Bone marrow (tissue), 2 donors: ENCODE results near the gene NXN.
A peak's percentile ranks its signal among the peaks of the same experiment; 100 is the strongest.
"Not testable (repeated sequence)": the region's sequence is repeated elsewhere in the genome, so short reads cannot be mapped to it uniquely, and the experiment has no call there.

Source experiments
- DNase-seq, 2 donors: peaks; one replicate each; lab custom pipeline; 2025; lab: John Stamatoyannopoulos, UW

NXN gene

DNA sequence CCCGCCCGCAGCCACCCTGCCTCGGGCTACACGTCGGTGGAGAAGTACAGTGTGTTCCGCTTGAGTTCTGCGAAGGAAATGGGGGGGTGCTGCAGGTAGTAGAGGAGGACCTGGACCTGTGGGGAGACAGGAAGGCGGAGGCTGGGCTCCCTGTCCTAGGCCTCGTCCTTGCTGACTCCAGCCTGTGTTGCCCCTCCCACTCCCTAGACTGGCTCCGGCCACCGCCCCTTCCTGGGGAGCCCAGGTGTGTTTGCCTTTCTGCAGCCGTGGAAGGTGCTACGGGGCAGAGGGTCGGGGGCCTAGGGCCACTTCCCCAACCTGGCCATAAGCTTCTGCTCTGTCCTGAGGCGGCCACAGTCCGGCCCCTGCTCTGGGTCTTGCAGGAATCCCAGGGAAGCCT, 26.5 kb upstream of the NXN start:
- no peak for DNase-seq

DNA sequence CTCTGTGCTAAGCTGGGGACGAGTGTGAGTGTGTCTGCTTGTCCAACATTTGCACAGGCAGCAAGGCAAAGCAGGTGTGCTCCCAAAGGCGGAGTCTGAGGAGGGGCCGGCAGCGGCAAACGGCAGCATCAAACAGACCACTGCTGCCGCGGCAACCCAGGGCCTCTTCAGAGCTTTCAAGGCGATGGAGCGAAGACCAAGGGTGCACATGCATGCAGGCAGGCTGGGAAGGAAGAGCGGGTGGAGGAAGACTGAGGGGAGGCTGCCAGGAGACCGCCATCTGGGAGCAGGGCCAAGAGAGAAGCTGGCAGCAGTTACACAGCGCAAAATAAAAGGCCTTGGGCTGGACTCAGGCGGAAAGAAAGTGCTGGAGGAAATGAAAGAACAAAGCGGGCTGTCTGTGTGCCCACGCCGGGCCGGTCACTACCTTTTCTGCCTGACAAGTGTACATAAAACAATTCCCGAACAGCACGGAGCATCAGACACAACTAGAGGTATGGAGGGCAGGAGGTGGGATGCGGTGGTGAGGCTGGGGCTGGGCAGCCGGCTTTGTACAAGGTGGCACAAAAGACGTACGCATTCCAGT, 25.9 kb upstream of the NXN start:
- peak in 1 of 2 donors; percentile 49 for DNase-seq

DNA sequence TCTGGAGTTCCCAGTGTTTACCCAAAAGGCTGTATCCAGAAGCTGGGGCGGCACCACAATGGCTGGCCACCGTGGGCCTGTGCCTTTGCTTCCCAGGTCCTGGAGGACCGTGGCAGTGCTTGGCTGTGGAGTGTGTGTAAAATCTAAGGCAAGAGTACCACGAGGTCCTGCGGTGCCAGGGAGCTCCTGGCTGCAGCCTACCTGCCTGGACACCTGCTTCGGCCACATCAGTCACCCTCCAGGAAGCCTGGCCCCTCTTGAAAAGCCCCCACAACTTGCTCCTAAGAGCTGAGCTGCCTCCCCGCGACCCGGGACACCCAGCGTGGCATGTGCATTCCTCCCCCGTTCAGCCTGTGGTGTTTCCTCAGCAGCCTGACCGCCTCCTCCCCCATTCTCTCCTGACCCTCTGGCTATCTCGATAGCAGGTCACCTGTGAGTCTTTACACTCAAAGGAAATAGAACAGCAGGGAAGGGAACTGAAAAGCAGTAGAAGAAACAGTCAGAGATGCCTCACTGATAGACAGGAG, 25.3 kb upstream of the NXN start:
- no peak for DNase-seq

DNA sequence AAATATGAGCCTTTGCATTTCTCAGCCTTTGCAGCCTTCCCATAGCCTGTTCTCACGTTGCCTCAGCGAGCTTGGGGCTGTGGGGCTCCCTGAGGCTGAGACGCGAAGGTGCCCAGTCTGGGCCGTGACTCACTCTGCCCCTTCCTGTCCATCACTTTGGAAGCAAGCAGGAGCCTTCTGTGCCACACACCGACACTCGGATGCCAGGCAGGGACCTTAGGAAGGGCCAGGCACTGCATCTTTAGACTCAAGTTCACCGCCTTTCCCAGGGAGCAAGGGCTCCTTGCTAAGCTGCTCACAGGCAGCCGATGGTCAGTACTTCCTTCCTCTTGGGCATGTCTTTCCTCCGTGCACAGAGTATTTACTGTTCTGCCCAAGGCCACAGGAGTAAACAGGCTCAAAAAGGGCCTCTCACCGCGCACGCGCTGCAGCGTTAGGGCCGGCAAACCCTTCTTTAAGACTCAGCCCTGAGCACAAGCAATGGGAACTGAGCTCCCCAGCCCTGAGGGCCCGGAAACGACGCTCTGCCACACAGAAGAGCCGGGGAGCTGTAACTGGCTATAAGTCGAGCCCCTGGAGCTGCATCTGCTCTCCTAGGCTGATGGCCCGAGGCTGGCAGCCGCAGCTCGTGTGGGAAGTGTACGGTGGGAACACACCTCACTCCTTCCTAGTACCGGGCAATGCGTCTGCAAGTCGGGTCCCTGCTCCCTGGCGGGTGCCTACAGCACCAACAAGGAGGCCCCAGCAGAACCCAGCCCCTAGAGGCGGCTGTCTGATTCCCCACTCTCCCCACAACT, 24.6 kb upstream of the NXN start:
- DNase-seq = no peak

DNA sequence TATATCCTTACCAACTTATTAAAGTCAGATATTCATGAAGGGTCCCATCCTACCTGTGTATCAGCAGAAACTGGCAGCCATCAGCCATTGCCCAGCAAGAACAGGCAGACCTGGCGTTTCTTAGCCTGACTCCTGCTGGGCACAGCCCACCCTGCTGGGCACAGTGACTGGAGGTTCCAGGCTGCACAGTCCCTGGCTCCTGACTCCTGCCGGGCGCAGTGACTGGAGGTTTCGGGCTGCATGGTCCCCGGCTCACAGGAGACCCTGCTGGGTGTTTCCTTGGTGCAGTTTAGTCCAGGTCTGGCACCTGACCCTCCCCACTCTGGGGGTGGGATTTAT, 24.0 kb upstream of the NXN start:
- DNase-seq = no peak

DNA sequence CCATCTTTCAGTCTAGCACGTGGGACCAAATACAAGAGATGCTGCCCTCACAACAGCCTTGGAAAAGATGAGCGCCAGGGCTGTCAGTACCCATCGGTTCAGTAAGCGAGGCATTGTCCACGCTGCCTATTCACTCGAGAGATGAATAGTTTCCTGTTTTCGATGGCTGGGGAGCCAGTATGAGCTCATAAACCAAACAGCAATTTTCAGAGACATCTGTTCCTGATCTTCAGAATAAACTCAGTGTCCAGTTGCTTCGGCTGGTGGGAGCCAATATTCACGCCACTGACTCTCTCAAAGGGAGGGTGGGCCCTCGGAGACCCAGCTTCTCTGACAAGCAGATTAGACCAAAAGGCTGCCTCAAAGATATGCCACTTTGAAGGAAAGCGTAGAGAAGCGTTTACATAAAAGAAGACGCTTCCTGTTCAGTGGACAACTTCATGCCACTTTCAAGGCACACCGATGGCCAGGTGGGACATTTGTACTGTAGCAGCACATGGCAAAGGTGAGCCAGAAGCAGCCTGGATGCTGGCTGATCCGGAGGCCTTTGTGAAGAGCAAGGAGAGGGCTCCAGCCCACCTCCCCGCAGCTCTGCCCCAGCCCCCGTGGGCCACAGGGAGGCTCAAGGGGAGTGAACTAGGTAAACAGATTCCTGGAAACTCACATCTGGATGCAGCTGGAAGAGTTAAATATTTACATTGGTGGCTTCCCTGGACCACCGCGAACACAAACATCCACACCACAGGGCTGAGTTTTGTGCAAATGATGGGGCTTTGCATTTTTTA, 23.4 kb upstream of the NXN start:
- DNase-seq = no peak

DNA sequence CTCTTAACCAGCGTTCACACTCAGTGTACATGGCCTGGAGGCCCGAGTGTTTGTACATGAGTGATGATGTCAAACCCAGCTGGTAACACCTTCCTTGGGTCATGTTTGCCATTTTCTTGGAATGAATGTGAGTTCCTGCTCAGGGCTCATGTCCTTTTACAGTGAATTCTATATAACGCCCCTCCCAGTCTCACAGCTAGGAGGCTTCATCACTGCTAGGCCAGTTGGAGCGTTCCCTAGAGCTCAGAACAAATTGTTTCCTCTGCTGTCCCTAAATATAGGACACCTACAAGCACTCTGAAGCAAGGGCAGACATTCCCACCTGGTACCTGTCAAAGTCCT, 22.8 kb upstream of the NXN start:
- no peak for DNase-seq

DNA sequence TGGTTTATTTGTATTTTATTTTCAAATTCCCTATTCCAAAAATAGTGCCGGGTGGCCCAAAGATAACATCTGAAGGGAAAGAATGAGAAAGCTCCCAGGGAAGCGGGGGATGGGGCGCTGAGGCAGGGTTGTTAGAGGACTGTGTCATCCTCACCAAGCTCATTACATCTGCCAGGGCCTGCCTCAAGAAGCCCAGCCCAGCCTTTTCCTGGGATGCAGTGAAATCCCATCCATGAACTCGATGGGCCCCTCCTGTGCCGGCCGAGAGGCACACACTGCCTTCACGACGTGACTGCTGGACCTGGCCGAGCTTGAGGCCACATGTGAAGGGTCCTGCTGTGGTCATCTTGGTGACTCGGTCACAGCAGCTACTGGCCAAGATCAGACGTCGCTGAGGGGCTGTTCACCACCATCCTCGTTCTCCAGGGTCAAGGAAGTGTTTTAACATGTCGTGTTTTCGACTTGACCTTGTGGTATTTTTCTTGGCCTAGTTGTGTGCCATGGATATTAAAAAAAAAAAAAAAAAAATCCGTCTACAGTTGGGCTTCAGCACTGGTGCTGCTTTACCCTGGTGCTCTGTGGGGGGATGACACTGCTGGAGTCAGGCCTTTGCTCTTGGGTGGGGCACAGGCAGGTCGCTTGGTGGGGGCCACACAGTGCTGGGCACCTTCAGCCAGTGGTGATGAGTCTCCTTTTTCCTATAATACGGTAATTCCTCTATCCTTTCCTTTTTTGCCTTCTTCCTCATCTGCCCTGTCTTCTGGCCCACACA, 22.2 kb upstream of the NXN start:
- no peak for DNase-seq

DNA sequence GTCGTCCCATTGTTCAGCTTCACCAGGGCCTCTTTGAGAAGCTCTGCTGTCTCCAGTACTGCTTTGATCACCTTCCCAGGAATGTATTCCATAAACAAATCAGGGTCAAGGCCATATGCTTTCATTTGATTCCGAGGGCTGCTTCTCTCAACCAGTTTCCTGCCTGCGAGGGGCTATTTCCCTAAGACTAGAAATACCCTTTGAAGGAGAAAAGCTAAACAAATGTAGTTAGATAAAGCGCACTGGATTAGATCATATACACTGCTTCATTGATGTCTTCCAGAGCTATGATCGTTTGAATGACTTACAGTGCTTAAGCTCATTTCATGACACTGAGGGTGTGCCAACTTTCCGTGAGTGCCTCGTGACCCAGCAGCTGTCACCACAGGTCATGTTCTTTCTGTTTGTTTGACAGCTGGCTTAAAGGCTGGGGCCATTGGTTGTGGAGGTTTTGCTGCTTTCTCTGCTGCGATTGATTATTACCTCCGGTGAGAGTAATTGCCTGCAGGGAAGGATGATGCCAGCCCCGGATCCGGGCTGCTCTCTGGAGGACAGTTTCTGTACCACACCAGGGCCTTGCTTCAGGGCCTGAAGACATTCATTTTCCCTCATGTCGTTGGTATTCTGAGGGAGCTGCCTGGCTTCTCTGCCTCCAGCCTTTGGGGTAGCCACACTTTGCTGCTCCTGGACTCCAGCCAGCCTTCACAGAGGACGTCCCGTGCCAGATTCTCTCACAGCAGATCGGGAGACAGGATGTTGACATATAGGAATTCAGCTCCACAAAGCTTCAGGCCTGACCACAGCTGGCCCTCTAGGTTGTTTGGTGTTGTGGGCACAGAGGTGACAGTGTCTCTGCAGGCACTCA, 21.3 kb upstream of the NXN start:
- DNase-seq = no peak

DNA sequence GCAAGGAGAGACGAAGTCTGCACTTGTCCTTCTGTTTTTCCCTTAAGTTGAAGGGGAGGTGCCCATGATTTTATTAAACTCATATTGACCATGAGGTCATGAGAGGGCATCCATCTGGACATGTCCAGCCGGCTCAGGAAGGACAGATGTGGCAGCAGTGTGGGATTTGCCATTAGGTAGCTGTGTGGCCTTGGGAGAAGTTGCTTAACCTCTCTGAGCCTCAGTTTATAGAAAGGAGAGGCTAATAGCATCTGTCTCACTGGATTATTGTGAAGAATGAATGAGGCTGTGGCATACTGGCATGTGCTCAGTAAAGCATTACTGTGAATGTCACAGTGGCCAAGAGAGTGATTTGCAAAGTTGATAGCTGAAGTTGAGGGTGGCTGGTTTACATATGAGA, 18.5 kb upstream of the NXN start:
- DNase-seq = no peak

DNA sequence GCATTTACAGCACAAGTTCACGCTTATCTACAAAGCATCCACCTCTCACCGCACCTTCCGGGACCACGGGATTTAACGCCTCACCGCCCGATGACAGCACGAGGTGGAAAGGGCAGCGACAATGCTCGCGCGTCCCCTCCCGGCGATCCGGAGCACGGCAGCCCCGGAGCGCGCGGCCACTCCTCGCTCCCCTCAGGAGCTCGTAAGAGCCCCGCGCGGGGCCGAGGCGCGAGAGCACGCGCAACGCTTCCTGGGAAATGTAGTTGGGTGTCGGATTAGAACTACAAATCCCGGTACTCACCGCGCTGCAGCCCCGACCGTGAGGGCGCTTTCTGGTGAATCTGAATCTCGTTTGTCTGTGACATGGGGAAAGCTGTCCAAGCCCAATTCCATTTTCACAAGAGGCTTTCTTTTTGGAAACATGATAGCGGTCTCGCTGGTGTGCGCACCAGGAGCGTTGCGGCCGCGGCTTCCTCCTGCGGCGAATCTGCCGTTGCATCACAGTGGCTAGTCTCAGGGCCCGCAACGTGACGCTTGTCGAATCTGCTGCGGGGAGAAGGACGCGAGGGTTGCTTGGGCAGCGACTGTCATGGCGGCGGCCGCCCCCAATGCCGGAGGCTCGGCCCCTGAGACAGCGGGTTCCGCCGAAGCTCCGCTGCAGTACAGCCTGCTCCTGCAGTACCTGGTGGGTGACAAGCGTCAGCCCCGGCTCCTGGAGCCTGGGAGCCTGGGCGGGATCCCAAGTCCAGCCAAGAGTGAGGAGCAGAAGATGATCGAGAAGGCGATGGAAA, 17.2 kb upstream of the NXN start, which contains the start of gene TIMM22:
Gene TIMM22 (plus strand): TSS at position 576 of the 791 bp plus-strand sequence. CDS start 14 bp downstream, at position 590.
- peak; percentile 87 to 92 for DNase-seq

DNA sequence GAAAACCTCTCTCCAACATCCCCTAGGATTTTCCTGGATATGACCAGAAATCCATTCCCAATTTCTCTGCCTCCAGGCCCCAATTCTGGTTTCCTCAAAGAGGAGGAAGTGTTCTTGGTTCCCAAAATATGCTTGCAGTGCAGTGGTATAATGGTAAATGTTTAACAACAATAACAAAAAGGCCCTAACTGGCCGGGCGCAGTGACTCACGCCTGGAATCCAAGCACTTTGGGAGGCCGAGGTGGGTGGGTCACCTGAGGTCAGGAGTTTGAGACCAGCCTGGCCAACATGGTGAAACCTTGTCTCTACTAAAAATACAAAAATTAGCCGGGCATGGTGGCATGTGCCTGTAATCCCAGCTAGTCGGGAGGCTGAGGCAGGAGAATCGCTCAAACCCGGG, 15.7 kb upstream of the NXN start:
- DNase-seq = not testable (repeated sequence)

DNA sequence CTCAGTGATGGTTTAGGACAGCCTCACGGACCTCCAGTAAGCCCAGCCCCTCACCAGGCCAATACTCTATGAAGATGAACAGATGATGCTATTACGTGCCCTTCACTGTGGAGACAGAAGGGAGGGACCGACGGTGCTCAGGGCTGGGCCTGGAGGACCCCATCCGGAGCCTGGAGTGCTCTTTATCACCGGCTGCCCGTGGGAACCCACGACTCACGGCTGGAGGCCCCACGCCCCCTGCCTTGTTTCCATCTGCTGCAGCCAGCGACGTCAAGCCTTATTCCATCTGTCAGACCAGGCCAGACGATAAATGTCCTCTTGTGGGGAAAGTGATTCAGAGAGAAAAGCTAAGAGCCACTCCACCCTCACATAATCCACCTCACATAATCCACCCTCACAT, 13.4 kb upstream of the NXN start:
- DNase-seq = no peak

DNA sequence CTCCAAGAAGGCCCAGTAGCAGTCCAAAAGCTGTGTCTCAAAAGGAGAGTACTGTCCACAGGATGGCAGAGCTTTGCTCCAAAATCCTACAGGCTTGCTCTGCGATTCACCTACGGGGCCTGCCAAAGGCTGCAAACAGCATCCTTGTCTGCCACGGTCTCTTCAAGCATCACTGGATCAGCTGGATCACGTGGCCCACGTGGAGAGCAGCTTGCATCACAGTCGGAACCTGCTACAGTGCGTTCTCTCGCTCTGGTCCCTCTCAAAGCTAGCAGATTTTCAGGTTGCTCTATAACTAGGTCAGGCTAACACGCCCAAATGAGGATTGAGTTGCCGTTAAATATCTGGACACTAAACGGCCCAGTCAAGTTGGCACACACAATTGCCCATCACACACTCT, 9.0 kb upstream of the NXN start:
- DNase-seq = no peak

DNA sequence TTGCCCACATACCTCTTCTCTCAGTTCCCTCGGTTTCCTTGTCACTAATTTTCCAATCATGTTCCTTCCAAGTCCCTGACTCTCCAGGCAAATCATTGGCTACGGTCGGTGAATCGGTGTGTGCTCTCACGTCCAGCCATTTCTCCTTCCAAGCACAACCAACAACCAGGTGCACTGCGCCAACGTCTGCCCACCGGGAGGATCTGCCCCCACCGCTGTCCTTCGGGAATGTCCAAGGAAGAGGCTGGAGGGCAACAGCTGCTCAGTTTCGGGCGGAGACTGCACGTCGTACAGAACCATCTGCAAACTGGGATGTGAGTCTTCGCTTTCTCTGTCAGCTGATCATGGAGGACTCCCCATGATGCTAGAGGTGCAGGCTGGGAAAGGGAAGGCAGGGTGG, 8.4 kb upstream of the NXN start:
- no peak for DNase-seq

DNA sequence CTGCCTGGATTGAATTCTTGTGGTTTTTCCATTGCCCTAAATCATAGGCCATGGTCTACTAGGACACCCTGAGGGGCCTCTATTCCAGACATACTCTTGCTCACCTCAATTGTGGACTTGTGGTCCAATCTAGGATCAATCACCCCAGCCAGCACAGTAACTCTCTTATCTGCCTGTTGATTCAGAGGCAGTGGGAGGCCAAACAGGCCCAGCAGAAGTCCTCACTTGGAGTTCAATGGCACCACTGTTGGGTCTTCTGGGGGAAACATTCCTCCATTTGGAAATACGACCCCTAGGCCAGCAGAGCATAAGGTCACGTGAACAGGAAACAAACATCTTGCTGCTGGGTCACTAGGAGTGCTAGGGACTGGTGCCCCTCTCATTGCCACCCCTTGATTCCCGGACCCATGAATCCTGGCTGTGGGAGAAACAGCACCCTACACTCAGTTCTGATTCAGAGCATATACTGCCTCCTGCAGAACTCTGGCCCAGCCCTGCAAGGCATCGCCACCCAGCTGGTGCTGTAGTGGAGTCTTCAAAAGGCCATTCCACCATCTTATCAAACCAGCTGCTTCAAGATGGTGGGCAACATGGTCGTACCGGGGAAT, 6.8 kb upstream of the NXN start:
- DNase-seq = no peak

DNA sequence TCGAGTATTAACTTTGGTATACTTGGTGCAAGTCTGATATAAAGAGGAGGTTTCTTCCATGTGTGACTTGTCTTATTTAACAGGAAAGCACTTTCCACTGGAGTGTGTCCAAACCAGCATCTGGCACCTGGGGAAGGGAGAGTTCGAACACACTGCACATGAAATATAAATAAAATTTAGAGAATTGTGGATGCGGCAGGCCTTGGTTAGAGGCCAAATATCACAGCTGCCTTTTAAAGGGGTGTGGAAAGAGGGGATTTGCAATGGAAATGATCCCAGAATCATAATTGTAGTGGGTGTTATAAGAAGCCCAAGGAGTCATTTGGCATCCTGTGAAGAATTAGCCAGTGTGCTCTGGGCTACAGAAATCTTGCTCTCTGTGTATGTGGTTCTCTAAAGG, 4.3 kb upstream of the NXN start:
- DNase-seq = no peak

DNA sequence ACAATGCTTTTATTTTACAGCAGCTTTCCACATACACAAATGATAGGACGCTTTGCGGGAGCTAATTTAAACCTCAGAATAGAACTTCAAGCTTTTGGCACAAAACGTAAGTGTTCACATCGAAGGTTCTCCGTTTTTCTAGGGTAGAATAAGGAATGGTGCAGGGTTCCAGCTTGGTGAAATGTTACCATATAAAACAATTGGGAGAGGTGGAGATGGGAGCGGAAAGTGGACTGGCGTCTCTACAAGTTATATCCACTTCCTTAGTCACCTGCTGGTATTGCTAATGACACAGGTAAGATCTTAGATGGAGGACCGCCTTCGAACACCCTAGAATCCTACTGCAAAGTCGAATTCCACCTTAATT, 1.7 kb upstream of the NXN start:
- DNase-seq = no peak

DNA sequence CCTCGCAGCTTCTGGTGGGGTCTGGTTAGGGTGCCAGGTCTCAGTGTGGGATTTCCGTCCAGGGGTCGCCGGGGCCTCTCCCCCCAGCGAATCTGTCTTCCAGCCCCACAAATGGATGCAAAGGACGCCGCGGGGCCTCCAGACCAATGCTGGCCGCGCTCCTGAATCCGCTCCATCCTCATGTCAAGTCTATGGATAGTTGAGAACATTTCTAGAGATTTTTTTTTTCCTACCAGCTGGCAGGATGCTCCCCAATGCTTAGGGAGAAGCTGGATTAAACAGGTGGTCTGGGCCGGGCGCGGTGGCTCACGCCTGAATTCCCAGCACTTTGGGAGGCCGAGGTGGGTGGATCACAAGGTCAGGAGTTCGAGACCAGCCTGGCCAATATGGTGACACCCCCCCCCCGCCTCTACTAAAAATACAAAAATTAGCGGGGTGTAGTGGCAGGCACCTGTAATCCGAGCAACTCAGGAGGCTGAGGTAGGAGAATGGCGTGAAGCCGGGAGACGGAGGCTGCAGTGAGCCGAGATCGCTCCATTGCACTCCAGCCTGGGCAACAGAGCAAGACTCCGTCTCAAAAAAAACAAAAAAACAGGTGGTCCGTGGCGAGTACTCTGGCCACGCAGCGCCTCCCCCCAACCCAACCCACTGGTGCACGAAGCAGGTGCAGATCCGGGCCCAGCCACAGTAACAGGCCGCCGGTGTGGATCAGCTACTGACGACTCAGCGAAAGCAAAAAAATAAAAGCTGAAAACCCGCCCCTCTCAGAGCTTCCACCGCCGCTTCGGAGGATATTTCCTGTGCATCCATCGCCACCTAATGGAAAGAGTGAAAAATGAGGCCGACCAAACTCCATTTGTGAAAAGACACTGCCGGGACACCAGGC, 1.1 kb upstream of the NXN start:
- peak; percentile 19 to 86 for DNase-seq
